SK-MEL-5 (cell line): ENCODE measurements around the gene USP16. TPM values are rescaled to one million over a fixed set of nuclear protein-coding genes. Genes with fewer than 3 reads are reported as not detected.
"Not testable (repeated sequence)": the region's sequence is repeated elsewhere in the genome, so short reads cannot be mapped to it uniquely, and the experiment has no call there.

Experiments
- DNase-seq: peaks from one replicate; pipeline ENCODE4 v3.0.0-alpha.2; 2016; ENCODE audit warnings: low read depth, low spot score
- in situ Hi-C: cut with HindIII; loops from 2 replicates; pipeline ENCODE4 v1.10.0; 2016; ENCODE audit warnings: low sequenced_read_pairs, high pct_unique_total_duplicates, low pct_unique_long_range_greater_than_20kb
- total RNA-seq: library from RNA; depleted of rRNA; stranded (reverse); fragments of >200 nt; shearing (Covaris generic); gene quantifications from 2 replicates; pipeline ENCODE4 v1.2.3, GENCODE V29; 2014

The USP16 gene
- total RNA-seq, 1 experiment from 2014 or later, result 41.8 TPM

GRCh38 chr21:29075706-29076466, 51.4 kb downstream of the USP16 start:
- DNase-seq, result no peak
- in situ Hi-C loops, result no loop called here

GRCh38 chr21:29076731-29077640, 52.5 kb downstream of the USP16 start:
- DNase-seq, in situ Hi-C loops: not testable (repeated sequence)

GRCh38 chr21:29077651-29078090, 53.2 kb downstream of the USP16 start:
- no peak for DNase-seq
- in situ Hi-C loops, result no loop called here

- in situ Hi-C loops, result no loop called here
- no peak for DNase-seq
Observed at GRCh38 chr21:29078869-29079767, 54.6 kb downstream of the USP16 start.

- in situ Hi-C loops, result no loop called here
Observed at GRCh38 chr21:29080454-29080941, 56.0 kb downstream of the USP16 start.

GRCh38 chr21:29082046-29082815, 57.8 kb downstream of the USP16 start:
- in situ Hi-C loops, result no loop called here
- DNase-seq, result no peak

More at GRCh38 chr21:29080454-29080941, 56.0 kb downstream of the USP16 start:
- no peak for DNase-seq

GRCh38 chr21:29083306-29083705, 58.8 kb downstream of the USP16 start:
- no peak for DNase-seq
- in situ Hi-C loops, result no loop called here

- in situ Hi-C loops, result no loop called here
- DNase-seq, result no peak
Observed at GRCh38 chr21:29084372-29084771, 59.9 kb downstream of the USP16 start.

- DNase-seq, result no peak
- in situ Hi-C loops, result no loop called here
Observed at GRCh38 chr21:29085106-29085752, 60.8 kb downstream of the USP16 start.

GRCh38 chr21:29091033-29091432, 66.6 kb downstream of the USP16 start:
- DNase-seq, result no peak
- in situ Hi-C loops, result no loop called here

- in situ Hi-C loops, result no loop called here
- no peak for DNase-seq
Observed at GRCh38 chr21:29092102-29092959, 67.9 kb downstream of the USP16 start.

- in situ Hi-C loops, result no loop called here
- no peak for DNase-seq
Observed at GRCh38 chr21:29096218-29097015, 71.9 kb downstream of the USP16 start.

GRCh38 chr21:29098156-29098555, 73.7 kb downstream of the USP16 start:
- DNase-seq, result no peak
- in situ Hi-C loops, result no loop called here

GRCh38 chr21:29102791-29103257, 78.4 kb downstream of the USP16 start:
- no peak for DNase-seq
- in situ Hi-C loops, result no loop called here
